K562 (cell line): ENCODE measurements around the gene TMEM117. TPM values are rescaled to one million over a fixed set of nuclear protein-coding genes. Genes with fewer than 3 reads are reported as not detected.

ENCODE experiments used
- ATAC-seq: fragments of 200-7000 bp; cut with Tn5 transposase; 3 replicates; pipeline ENCODE4 v1.9.1; 2020; ENCODE audit warnings: moderate library complexity
- BruUV-seq: library from RNA; stranded (reverse); fragments of 400-500 nt; replicated peaks from 2 replicates; lab custom pipeline; 2021; lab: Mats Ljungman, UMichigan
- CTCF ChIA-PET: fragments of 300-600 bp; formaldehyde crosslinking; extraction: SDS; loops from one replicate; lab custom pipeline; 2021; ENCODE audit warnings: low intra/inter-chr PET ratio; lab: Yijun Ruan, JAX
- POLR2A ChIA-PET: fragments of 300-600, 350-650 bp; sonication (Branson Sonifier 250); formaldehyde crosslinking; extraction: SDS; loops from one replicate; lab custom pipeline; 2021; ENCODE audit warnings: antibody characterized with exemption, inconsistent platforms; lab: Yijun Ruan, JAX
- DNase-seq, 4 experiments: peaks; one replicate each; pipeline versions ENCODE4 v3.0.0 to v3.0.0-alpha.2; 2011 to 2018; ENCODE audit warnings: low spot score in 3 of 4, mixed read lengths in 3 of 4; ENCODE audit errors: extremely low read depth in 1 of 4
- FAIRE-seq: peaks from 2 replicates; lab custom pipeline; 2011; peaks lifted over from hg19 to GRCh38; lab: Jason Lieb, UNC
- H2AFZ ChIP-seq: 2 replicates; pipeline ENCODE4 v1.6.0; 2011; ENCODE audit warnings: low read depth, low read length, control low read depth, inconsistent platforms
- H3K27ac ChIP-seq: fragments of 200-600 bp; 3 replicates; pipeline ENCODE4 v1.8.0; 2011; ENCODE audit warnings: low read depth, mild to moderate bottlenecking, control low read depth, inconsistent platforms, low read length, moderate library complexity, mixed read lengths; ENCODE audit errors: extremely low read depth
- H3K27me3 ChIP-seq, 2 experiments: fragments of 300-600 bp in 1 of 2; 2 replicates in 1 of 2; 3 replicates in 1 of 2; pipeline versions ENCODE4 v1.6.0 to v1.8.0; 2011; ENCODE audit warnings: inconsistent platforms in 2 of 2, low read length in 2 of 2, mild to moderate bottlenecking in 1 of 2, mixed read lengths in 1 of 2, moderate library complexity in 1 of 2; ENCODE audit not compliant: control insufficient read depth in 2 of 2, insufficient read depth in 2 of 2
- H3K36me3 ChIP-seq: fragments of 300-600 bp; 3 replicates; pipeline ENCODE4 v1.8.0; 2011; ENCODE audit warnings: mild to moderate bottlenecking, low read length, inconsistent platforms; ENCODE audit not compliant: control insufficient read depth, insufficient read depth
- H3K4me1 ChIP-seq, 2 experiments: fragments of 200-600 bp in 1 of 2; replicated peaks in 1 of 2; 2 replicates in 1 of 2; 3 replicates in 1 of 2; pipeline versions ENCODE4 v1.5.1 to v1.8.0; 2011; ENCODE audit warnings: inconsistent platforms in 2 of 2, low read length in 2 of 2, mild to moderate bottlenecking in 1 of 2, mixed read lengths in 1 of 2, moderate library complexity in 1 of 2; ENCODE audit not compliant: control insufficient read depth in 2 of 2, insufficient read depth in 2 of 2
- H3K4me2 ChIP-seq: 2 replicates; pipeline ENCODE4 v1.6.1; 2011; ENCODE audit warnings: low read length, control low read depth, inconsistent platforms, mixed read lengths; ENCODE audit not compliant: insufficient read depth
- H3K4me3 ChIP-seq: fragments of 200-600 bp; sonication (generic), shearing (Covaris generic); 2 replicates; pipeline ENCODE4 v1.5.1; 2016; ENCODE audit warnings: control low read depth, inconsistent platforms
- H3K79me2 ChIP-seq: fragments of 200-600 bp; 3 replicates; pipeline ENCODE4 v1.8.0; 2011; ENCODE audit warnings: low read length, inconsistent platforms; ENCODE audit not compliant: control insufficient read depth, insufficient read depth
- H3K9ac ChIP-seq, 2 experiments: 2 replicates each; pipeline versions ENCODE4 v1.6.0 to v1.6.1; 2011; ENCODE audit warnings: low read depth in 2 of 2, low read length in 2 of 2, control low read depth in 1 of 2, inconsistent platforms in 1 of 2, mild to moderate bottlenecking in 1 of 2, mixed read lengths in 1 of 2; ENCODE audit not compliant: insufficient read depth in 1 of 2
- H3K9me1 ChIP-seq: one replicate; pipeline ENCODE4 v1.6.0; 2011; ENCODE audit warnings: inconsistent platforms, mild to moderate bottlenecking, low read length, moderate library complexity; ENCODE audit not compliant: control insufficient read depth, insufficient read depth
- H3K9me3 ChIP-seq: replicated peaks from 2 replicates; pipeline ENCODE4 v1.5.1; 2011; ENCODE audit warnings: low read depth, low read length, inconsistent platforms; ENCODE audit not compliant: control insufficient read depth, insufficient read depth
- H4K20me1 ChIP-seq: replicated peaks from 2 replicates; pipeline ENCODE4 v1.6.1; 2011; ENCODE audit warnings: low read length, inconsistent platforms, mixed read lengths; ENCODE audit not compliant: control insufficient read depth, insufficient read depth
- DACH1 ChIP-seq: fragments of 450-650 bp; IDR thresholded peaks from 2 replicates; pipeline ENCODE4 v1.6.1; 2018; ENCODE audit not compliant: partially characterized antibody
- KDM1A ChIP-seq, 2 experiments: fragments of 450-650 bp; IDR thresholded peaks; 2 replicates each; pipeline ENCODE4 v1.6.1; 2016; ENCODE audit warnings: mild to moderate bottlenecking in 2 of 2
- NONO ChIP-seq, 2 experiments: fragments of 200-400 bp in 1 of 2; fragments of 450-650 bp in 1 of 2; formaldehyde crosslinking in 1 of 2; IDR thresholded peaks; 2 replicates each; pipeline ENCODE4 v1.6.1; 2017; ENCODE audit warnings: low read depth in 2 of 2, mild to moderate bottlenecking in 2 of 2, moderate library complexity in 2 of 2, low read length in 1 of 2
- NRF1 ChIP-seq, 2 experiments: fragments of 450-650 bp; IDR thresholded peaks in 1 of 2; conservative IDR thresholded peaks in 1 of 2; 2 replicates each; pipeline ENCODE4 v1.6.1; 2014; ENCODE audit warnings: mild to moderate bottlenecking in 2 of 2
- POLR2A ChIP-seq: fragments of 450-650 bp; conservative IDR thresholded peaks from 2 replicates; pipeline ENCODE4 v1.6.1; 2016
- RBM17 ChIP-seq: fragments of 200-400 bp; formaldehyde crosslinking; IDR thresholded peaks from 2 replicates; pipeline ENCODE4 v1.6.1; 2017; ENCODE audit warnings: low read depth, mild to moderate bottlenecking, low read length, borderline replicate concordance
- RFX5 ChIP-seq: IDR thresholded peaks from 2 replicates; pipeline ENCODE4 v1.6.1; 2011; ENCODE audit warnings: low read depth, mild to moderate bottlenecking, improper control_type of control experiment, low read length
- SMARCC2 ChIP-seq: fragments of 450-650 bp; IDR thresholded peaks from 2 replicates; pipeline ENCODE4 v1.6.1; 2017; ENCODE audit warnings: antibody characterized with exemption, moderate library complexity, mild to moderate bottlenecking, low read depth
- TBL1XR1 ChIP-seq, 2 experiments: IDR thresholded peaks; 2 replicates each; pipeline ENCODE4 v1.6.1; 2012; ENCODE audit warnings: improper control_type of control experiment in 2 of 2, low read length in 2 of 2, mild to moderate bottlenecking in 1 of 2
- ZBTB5 ChIP-seq: fragments of 450-650 bp; IDR thresholded peaks from 2 replicates; pipeline ENCODE4 v1.6.1; 2017; ENCODE audit warnings: antibody characterized with exemption
- ZNF518B ChIP-seq: fragments of 250-450 bp; sonication (Bioruptor Pico); IDR thresholded peaks from 2 replicates; pipeline ENCODE4 v1.5.0; 2021; ENCODE audit warnings: mild to moderate bottlenecking, moderate library complexity
- WGBS: fragments of 100-300 bp; shearing (Covaris generic); methylation state at CpG from one replicate; pipeline ENCODE4 v1.1.6; 2016; ENCODE audit warnings: low coverage, mixed read lengths; ENCODE audit not compliant: insufficient coverage; ENCODE audit errors: missing lambda C conversion rate; 5-methylcytosine and 5-hydroxymethylcytosine counted together
- in situ Hi-C: fragments of 300-500 bp; cut with MboI; formaldehyde crosslinking; loops from 4 replicates; pipeline ENCODE4 v1.15.0; 2018; ENCODE audit warnings: inconsistent platforms, mixed read lengths
- intact Hi-C: fragments of 100-400 bp; cut with micrococcal nuclease; formaldehyde crosslinking; loops from 2 replicates; pipeline ENCODE4 v1.14.2; 2022
- polyA plus RNA-seq, 8 experiments: library from polyadenylated mRNA; depleted of rRNA in 4 of 8; stranded (reverse) in 5 of 8; unstranded in 3 of 8; fragments of >200 nt; fragmentation: Nextera tagmentation in 2 of 8; fragmentation: Illumina TruSeq in 1 of 8; extraction: Ambion mirVana in 2 of 8; extraction: Trizol in 1 of 8; gene quantifications; 2 replicates each; pipeline versions ENCODE4 v1.2.1 to v1.2.3, GENCODE V29; 2011 to 2014; ENCODE audit warnings: inconsistent platforms in 1 of 8, missing spikeins in 1 of 8
- total RNA-seq, 7 experiments: library from RNA; depleted of rRNA in 6 of 7; stranded (reverse); fragments of >200 nt in 6 of 7; fragmentation: Illumina TruSeq in 2 of 7; extraction: Trizol in 2 of 7; gene quantifications; 2 replicates each; pipeline versions ENCODE4 v1.2.1 to v1.2.3, GENCODE V29; 2011 to 2021; ENCODE audit warnings: low replicate concordance in 1 of 7
- TF ChIP-seq, protein P1 (sequence below): IDR thresholded peaks from 2 replicates; pipeline ENCODE4 v1.6.1; 2012; ENCODE audit warnings: low read depth, low read length, improper control_type of control experiment, borderline replicate concordance

Gene TMEM117
- total and polyA plus RNA-seq, 9 of the 15 experiments (the other 6 are each of a cell fraction or from before 2014, with no cell fraction given): 0.31 to 2.8 (median 1.0) TPM

DNA sequence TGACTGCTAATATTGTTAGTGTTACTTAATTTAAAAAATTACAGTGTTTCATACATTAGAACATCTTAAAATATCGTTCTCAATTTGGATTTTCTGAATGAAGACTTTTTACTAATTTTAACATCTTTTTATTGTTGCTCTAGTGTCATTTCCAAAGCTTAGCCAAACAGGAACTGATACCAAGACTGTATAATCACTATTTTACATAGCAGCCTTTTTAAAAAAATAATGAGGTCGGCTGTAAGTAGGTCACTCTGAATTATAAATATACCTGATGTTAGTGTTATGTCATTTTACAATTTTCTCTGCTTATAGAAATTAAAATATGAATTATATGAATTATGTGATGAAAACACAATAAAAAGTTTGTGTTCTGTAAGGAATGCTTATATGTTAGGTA is 321.5 kb downstream of the TMEM117 start:
- H3K9me1 ChIP-seq: no peaks in the 10 kb centered on the region
- H3K27me3 ChIP-seq: no peaks in the 10 kb centered on the region
- DNase-seq: no peak
- H3K27ac ChIP-seq: no peak overlapping the region
- H3K9me3 ChIP-seq: no peaks in the 10 kb centered on the region
- H4K20me1 ChIP-seq: no peaks in the 10 kb centered on the region
- CTCF ChIA-PET: no interaction called here
- H3K36me3 ChIP-seq: no peaks in the 10 kb centered on the region
- in situ Hi-C loops (no loop called here), intact Hi-C loops (no loop called here)
- POLR2A ChIA-PET: no interaction called here
- no TSS peak for BruUV-seq
- no peak for FAIRE-seq
- no peaks in the 10 kb centered on the region for H3K79me2 ChIP-seq
- H3K4me3 ChIP-seq: no peak overlapping the region
- no peak overlapping the region for H3K9ac ChIP-seq
- WGBS: 0% methylated on average over 2 of the region's 2 CpGs
- no peak overlapping the region for H2AFZ ChIP-seq
- no peak overlapping the region for H3K4me2 ChIP-seq
- no peaks in the 10 kb centered on the region for H3K4me1 ChIP-seq
- ATAC-seq: no peak
- TF ChIP-seq ZBTB5: no peak
- no peak for TF ChIP-seq RFX5
- no peak for TF ChIP-seq KDM1A (IDR thresholded peaks at IDR 0.05)
- TF ChIP-seq SMARCC2: no peak
- TF ChIP-seq ZNF518B (CRISPR knock-in tag): no peak
- no peak for TF ChIP-seq POLR2A
- no peak for TF ChIP-seq NONO (IDR thresholded peaks at IDR 0.05; ENCODE audit: low read depth in 2 of 2, low read length in 1 of 2)
- TF ChIP-seq, protein P1, sequence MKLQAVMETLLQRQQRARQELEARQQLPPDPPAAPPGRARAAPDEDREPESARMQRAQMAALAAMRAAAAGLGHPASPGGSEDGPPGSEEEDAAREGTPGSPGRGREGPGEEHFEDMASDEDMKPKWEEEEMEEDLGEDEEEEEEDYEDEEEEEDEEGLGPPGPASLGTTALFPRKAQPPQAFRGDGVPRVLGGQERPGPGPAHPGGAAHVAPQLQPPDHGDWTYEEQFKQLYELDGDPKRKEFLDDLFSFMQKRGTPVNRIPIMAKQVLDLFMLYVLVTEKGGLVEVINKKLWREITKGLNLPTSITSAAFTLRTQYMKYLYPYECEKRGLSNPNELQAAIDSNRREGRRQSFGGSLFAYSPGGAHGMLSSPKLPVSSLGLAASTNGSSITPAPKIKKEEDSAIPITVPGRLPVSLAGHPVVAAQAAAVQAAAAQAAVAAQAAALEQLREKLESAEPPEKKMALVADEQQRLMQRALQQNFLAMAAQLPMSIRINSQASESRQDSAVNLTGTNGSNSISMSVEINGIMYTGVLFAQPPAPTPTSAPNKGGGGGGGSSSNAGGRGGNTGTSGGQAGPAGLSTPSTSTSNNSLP: no peak
- no peak for TF ChIP-seq TBL1XR1 (IDR thresholded peaks at IDR 0.05; ENCODE audit: low read length in 2 of 2)
- TF ChIP-seq NRF1 (conservative IDR thresholded peaks at IDR 0.05 in 1 of 2, IDR thresholded peaks at IDR 0.05 in 1 of 2): no peak
- TF ChIP-seq DACH1: no peak
- TF ChIP-seq RBM17: no peak
